Measurements from ENCODE around the gene FOSB.
A peak's percentile ranks its signal among the peaks of the same experiment; 100 is the strongest.
"Not testable (repeated sequence)": the region's sequence is repeated elsewhere in the genome, so short reads cannot be mapped to it uniquely, and the experiment has no call there.

The FOSB gene

DNA sequence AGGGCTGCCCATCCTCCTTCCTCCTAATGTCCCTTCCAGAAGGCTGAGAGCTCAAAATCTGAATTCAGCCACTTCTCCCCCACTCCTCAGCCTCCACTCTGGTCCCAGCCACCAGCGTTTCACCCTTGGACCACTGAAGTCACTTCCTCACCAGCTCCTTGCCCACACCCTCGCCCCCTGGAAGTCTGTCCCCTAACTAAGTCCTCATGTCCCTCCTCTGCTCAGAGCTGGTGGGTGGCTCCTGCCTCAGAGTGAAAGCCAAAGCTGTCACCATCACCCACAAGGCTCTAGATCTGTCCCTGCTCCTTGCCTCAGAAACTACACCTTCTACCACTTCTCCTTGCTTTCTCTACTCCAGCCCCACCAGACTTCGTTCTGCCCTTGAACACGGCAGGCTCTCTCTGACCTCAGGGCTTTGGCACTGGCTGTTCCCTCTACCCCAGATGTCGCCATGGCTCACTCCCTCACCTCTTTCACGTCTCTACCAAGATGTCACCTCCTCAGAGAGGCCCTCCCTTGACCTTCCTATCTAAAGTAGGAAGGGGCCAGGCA lies 45.8 kb upstream of the FOSB start:
- TF ChIP-seq, protein P1, sequence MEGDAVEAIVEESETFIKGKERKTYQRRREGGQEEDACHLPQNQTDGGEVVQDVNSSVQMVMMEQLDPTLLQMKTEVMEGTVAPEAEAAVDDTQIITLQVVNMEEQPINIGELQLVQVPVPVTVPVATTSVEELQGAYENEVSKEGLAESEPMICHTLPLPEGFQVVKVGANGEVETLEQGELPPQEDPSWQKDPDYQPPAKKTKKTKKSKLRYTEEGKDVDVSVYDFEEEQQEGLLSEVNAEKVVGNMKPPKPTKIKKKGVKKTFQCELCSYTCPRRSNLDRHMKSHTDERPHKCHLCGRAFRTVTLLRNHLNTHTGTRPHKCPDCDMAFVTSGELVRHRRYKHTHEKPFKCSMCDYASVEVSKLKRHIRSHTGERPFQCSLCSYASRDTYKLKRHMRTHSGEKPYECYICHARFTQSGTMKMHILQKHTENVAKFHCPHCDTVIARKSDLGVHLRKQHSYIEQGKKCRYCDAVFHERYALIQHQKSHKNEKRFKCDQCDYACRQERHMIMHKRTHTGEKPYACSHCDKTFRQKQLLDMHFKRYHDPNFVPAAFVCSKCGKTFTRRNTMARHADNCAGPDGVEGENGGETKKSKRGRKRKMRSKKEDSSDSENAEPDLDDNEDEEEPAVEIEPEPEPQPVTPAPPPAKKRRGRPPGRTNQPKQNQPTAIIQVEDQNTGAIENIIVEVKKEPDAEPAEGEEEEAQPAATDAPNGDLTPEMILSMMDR (IDR thresholded peaks at IDR 0.05; ENCODE audit: low read depth, low read length), result no peak
- DNase-seq (ENCODE audit: low read depth in 2 of 2), result no peak
- peak overlapping the region in 1 of 2 donors; percentile 77 for H3K4me3 ChIP-seq (replicated peaks in 1 of 2; ENCODE audit: low read depth in 2 of 2, low read length in 2 of 2)

DNA sequence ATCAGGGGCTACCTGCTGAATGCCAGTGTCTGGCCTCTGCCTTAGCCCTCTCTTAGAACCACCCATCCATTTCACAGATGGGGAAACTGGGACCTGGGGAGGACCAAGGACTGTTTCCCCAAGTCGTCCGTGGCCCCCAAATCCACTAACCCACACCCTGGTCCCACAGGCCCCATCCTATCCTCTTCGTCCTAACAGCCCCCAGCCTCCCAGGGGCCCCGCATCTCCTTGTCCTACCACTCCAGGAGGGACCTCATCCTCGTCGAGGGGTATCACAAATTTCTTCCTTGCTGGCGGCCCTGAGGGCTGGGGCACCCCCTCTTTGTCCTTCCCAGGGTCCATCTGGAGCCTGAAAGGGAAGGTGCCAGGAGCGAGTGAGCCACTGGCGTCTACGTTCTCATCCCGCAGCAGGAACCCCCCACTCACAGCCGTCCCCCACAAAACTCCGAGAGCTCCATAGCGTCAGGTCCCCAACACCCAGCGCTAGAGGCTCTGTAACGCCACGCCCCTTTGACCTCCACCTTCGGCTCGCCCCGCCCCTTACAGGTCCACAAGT lies 44.7 kb upstream of the FOSB start:
- H3K4me3 ChIP-seq (replicated peaks in 1 of 2; ENCODE audit: low read depth in 2 of 2, low read length in 2 of 2), result peak overlapping the region; percentile 65 to 77
- TF ChIP-seq, protein P1 (IDR thresholded peaks at IDR 0.05; ENCODE audit: low read depth, low read length), result no peak
- no peak for DNase-seq (ENCODE audit: low read depth in 2 of 2)

DNA sequence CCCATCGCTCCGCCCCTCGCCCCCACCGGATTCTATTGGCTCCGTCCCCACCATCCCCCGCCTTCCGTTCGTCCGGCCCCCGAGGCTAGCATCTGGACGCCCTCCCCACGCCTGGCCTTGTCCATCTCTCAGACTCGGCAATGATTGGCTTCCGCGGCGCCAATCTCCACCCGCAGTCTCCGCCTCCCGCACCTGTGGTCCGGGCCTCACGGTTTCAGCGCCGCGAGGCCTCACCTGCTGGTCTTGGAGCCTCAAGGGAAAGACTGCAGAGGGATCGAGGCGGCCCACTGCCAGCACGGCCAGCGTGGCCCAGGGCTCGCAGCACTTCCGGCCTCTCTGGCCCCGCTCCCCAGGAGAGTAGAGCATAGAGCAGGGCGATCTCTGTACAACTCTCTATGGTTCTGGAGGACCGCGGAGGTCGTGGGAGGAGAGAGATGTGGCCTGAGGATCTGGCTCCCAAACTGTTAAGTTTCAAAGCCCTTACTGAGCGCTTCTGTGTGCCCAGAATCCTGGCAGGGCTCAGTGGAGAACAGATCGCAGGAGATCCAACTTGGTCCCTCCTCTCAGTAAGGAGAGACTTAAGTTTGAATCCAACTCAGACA lies 44.1 kb upstream of the FOSB start, which contains the start of gene ERCC1:
ERCC1 (minus strand) TSS at position 329 of the 602 bp plus-strand sequence. CDS start 543 bp downstream, outside the sequence.
- DNase-seq (ENCODE audit: low read depth in 2 of 2), result peak; percentile 97
- TF ChIP-seq, protein P1 (IDR thresholded peaks at IDR 0.05; ENCODE audit: low read depth, low read length), result no peak
- H3K4me3 ChIP-seq (replicated peaks in 1 of 2; ENCODE audit: low read depth in 2 of 2, low read length in 2 of 2), result peak within 1 kb of the TSS; percentile 65 to 77

DNA sequence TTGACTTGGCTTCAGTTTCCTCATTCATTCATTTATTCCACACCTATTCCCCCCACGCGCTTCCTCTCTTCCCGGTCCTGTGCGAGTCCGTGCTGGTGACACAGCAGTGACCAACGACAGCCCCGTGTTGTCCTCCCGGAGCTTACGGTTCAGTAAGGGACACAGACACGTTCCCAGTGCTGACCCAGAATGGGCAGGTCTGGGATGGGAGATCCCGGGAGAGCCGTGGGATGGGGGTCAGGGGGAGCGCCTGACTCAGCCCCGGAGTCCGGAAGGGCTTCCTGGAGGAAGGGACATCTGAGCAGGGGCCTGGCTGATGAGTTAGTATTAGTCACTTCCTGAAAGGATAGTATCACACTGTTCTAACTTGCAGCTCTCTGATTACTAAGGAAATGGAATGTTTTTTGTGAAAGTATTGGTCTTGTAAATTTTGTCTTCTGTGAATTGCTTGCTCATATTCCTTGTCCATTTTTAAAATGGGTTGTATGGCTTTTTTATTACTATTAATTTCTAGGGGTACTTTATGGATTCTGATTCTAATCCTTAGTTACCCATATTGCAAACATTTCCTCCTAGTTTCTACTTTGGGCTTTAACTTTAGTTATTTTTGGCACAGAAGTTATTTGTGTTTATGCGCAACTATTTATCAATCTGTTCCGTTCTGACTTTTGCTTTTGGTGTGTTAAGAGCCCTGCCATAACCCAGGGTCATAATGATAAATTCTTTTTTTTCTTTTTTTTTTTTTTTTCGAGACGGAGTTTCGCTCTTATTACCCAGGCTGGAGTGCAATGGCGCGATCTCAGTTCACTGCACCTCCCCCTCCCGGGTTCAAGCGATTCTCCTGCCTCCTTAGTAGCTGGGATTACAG lies 43.4 kb upstream of the FOSB start:
- DNase-seq (ENCODE audit: low read depth in 2 of 2), result peak; percentile 91 to 98
- peak overlapping the region; percentile 65 to 77 for H3K4me3 ChIP-seq (replicated peaks in 1 of 2; ENCODE audit: low read depth in 2 of 2, low read length in 2 of 2)
- TF ChIP-seq, protein P1 (IDR thresholded peaks at IDR 0.05; ENCODE audit: low read depth, low read length), result no peak

DNA sequence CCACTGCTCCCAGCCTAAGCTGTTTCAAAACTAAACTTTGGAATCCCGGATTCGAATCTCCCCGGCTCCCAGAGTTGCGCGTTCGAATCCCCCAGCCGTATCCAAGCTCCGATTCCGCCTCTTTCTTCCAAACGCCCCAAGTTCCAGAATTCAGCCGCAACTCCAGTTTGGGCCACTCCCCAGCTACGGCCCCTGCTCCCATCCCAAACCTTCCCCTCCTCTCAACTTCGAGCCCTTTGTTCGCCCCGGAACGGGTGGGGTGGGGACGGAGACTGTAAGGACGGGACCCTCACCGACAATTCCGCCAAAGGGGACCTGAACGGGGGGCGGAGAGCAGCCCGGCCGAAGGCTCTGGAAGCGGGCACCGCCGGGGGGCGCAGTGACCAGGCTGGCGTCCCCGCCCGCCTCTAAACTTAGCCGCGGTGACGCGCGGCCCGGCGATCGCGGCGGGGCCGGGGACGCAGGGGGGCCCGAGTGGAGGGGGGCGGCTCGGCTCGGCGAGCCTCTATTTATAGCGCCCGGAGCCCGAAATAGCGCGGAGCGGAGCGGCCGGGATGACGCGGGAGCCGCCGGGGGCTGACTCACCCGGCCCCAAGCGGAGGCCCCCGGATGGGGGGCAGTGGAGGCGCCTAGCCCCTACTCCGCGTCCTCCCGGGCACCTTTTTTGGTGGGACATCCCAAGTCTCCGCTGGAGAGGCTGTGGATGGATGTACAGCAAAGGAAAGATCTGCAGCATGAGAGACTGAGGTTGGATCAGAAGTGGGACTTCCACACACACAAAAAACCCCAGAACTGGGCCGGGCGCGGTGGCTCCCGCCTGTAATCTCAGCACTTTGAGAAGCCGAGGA lies 39.2 kb upstream of the FOSB start:
- H3K4me3 ChIP-seq (replicated peaks in 1 of 2; ENCODE audit: low read depth in 2 of 2, low read length in 2 of 2), result peak overlapping the region; percentile 52 to 58
- DNase-seq (ENCODE audit: low read depth in 2 of 2), result peak; percentile 59 to 62
- TF ChIP-seq, protein P1 (IDR thresholded peaks at IDR 0.05; ENCODE audit: low read depth, low read length), result no peak

DNA sequence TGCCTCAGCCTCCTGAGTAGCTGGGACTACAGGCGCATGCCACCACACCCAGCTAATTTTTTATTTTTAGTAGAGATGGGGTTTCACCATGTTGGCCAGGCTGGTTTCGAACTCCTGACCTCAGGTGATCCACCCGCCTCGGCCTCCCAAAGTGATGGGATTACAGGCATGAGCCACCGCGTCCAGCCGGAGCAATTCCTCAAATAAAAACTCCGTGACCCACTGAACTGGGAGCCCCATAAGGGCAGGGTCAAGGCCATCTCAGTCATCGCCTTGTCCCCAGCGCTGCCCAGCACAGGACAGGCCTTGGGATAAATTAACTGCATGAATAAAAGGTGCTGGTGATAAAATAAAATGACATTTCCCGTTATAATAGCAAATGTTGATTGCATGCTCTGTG lies 37.9 kb upstream of the FOSB start:
- H3K4me3 ChIP-seq (replicated peaks in 1 of 2; ENCODE audit: low read depth in 2 of 2, low read length in 2 of 2); DNase-seq (ENCODE audit: low read depth in 2 of 2): not testable (repeated sequence)

DNA sequence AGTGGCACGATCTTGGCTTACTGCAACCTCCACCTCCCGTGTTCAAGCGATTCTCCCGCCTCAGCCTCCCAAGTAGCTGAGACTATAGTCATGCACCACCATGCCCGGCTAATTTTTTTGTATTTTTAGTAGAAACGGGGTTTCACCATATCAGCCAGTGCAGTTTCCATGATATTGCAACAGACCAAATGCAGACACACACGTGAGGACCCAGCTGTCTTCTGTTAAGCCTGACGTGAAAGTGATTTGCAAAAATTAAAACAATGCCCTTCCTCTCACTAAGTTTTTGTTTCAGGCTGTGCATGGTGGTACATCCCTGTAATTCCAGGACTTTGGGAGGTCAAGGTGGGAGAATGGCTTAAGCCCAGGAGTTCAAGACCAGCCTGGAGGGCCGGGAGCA lies 36.8 kb upstream of the FOSB start:
- H3K4me3 ChIP-seq (replicated peaks in 1 of 2; ENCODE audit: low read depth in 2 of 2, low read length in 2 of 2), result not testable (repeated sequence)
- DNase-seq (ENCODE audit: low read depth in 2 of 2), result peak; percentile 56 to 72

DNA sequence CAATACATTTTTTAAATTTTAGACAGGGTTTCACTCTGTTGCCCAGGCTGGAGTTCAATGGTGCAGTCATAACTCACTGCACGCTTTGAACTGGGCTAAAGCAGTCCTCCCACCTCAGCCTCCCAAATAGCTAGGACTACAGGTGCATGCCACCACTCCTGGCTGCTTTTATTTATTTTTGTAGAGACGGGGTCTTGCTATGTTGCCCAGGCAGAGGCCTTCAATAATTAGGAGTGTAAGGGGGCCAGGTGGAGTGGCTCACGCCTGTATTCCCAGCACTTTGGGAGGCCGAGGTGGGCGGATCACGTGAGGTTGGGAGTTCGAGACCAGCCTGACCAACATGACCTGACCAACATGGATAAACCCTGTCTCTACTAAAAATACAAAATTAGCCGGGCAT lies 35.3 kb upstream of the FOSB start:
- H3K4me3 ChIP-seq (replicated peaks in 1 of 2; ENCODE audit: low read depth in 2 of 2, low read length in 2 of 2); DNase-seq (ENCODE audit: low read depth in 2 of 2): not testable (repeated sequence)
